HG02610 (cell line): ENCODE measurements around the gene H2BW2.
A peak's percentile ranks its signal among the peaks of the same experiment; 100 is the strongest.
"Not testable (repeated sequence)": the region's sequence is repeated elsewhere in the genome, so short reads cannot be mapped to it uniquely, and the experiment has no call there.

ENCODE experiments used
- ATAC-seq: cut with Tn5 transposase; IDR thresholded peaks from one replicate; pipeline ENCODE4 v1.9.1; 2021; ENCODE audit warnings: mild to moderate bottlenecking, moderate library complexity; ENCODE audit not compliant: unreplicated experiment

H2BW2 gene

DNA sequence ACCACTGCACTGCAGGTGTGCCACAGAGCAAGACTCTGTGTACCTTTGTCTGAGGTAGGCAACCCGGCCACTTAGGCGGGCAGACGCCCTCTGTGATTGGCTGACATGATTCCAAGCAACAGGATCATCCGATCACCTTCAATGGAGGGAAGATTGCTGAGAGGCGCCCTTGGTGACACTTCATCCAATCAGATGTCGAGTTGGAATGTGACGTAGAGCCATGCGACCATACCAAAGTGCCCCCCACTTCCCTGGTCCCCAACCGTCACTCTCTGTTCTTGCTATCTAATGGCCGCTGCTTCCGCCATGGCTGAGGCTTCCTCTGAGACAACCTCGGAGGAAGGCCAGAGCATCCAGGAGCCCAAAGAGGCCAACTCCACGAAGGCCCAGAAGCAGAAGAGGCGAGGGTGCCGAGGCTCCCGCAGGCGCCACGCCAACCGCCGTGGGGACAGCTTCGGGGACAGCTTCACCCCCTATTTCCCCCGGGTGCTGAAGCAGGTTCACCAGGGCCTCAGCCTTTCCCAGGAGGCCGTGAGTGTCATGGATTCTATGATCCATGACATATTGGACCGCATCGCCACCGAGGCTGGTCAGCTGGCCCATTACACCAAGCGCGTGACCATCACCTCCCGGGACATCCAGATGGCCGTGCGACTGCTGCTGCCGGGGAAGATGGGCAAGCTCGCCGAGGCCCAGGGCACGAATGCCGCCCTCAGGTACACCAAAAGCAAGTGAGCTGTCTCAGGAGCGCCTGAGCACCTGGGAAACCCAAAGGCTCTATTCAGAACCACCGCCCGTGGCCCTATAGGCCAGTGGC is at the start of gene H2BW2:
TSS of gene H2BW2 (plus strand) at position 268 of the 817 bp plus-strand sequence. CDS start at position 307, 39 bp downstream.
- ATAC-seq, result no peak

GRCh38 chrX:103999234-103999633 is 40.5 kb upstream of the H2BW2 start:
- ATAC-seq, result no peak

DNA sequence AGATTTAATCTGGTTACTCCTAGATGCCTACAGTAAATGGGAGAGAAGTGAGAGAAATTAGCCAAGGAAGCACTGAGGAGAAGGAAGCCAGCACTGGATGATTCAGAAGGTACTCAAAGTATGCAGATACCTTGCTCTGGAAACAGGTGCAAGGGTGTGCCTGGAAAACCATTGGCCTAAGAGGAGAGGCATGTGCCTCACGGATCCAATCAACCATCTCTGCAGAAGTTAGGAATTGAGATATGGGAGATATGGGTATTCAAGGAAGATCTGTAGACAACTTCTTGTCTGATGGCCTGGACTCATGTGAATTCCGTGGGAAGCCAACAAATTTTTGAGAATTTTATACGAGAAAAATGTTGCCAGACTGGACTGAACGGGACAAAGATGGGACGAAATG is 30.9 kb upstream of the H2BW2 start:
- ATAC-seq, result no peak

DNA sequence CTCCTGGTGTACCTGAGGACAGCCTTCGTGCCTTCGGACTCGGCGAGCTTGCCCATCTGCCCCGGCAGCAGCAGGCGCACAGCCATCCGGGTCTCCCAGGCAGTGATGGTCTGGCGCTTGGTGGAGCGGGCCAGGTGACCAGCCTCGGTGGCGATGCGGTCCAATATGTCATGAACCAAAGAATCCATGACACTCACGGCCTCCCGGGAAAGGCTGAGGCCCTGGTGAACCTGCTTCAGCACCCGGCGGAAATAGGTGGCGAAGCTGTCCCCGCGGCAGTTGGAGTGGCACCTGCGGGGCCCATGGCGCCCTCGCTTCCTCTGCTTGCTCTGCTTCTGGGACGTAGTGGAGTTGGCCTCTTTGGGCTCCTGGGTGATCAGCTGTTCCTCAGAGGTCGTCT is 26.6 kb upstream of the H2BW2 start:
- no peak for ATAC-seq

DNA sequence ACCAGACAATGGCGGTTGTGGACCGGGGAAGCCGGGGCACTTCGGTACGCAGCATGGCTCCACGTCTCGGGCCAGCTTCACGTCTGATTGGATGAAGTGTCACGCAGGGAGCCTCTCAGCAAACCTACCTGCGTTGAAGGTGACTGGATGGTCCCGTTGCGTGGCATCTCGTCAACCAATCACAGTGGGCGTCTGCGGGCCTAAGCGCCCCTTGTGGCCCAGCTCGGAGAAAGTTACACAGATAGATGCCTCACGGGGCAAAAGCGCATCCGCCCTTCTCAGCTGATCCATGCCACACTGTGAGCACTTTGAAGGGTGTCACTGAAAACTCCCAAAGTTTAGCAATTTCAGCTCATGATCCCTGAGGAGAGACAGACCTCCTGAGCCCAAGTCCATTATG is 26.1 kb upstream of the H2BW2 start, which contains the start of gene H2BW1:
TSS of gene H2BW1 (minus strand) at position 103 of the 400 bp plus-strand sequence. CDS start 132 bp downstream, outside the sequence.
- no peak for ATAC-seq

- not testable (repeated sequence) for ATAC-seq
These were observed 24.2 kb upstream of the H2BW2 start for GRCh38 chrX:104015576-104015975.

DNA sequence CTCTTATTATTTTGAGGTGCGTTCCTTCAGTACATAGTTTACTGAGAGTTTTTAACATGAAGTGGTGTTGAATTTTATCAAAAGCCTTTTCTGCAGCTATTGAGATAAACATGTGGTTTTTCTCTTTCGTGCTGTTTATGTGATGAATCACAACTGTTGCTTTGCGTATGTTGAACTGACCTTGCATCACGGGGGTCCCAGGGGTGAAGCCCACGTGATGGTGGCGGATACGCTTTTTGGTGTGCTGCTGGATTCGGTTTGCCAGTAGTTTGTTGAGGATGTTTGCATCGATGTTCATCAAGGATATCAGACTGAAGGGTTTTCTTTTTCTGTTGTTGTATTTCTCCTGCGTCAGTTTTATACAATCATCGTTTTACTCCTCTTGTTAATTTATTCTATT is 21.6 kb upstream of the H2BW2 start:
- no peak for ATAC-seq

- ATAC-seq, result no peak
These were observed 1.2 kb downstream of the H2BW2 start for GRCh38 chrX:104041003-104041402.

- ATAC-seq, result no peak
These were observed 5.9 kb downstream of the H2BW2 start for GRCh38 chrX:104045642-104046041.

DNA sequence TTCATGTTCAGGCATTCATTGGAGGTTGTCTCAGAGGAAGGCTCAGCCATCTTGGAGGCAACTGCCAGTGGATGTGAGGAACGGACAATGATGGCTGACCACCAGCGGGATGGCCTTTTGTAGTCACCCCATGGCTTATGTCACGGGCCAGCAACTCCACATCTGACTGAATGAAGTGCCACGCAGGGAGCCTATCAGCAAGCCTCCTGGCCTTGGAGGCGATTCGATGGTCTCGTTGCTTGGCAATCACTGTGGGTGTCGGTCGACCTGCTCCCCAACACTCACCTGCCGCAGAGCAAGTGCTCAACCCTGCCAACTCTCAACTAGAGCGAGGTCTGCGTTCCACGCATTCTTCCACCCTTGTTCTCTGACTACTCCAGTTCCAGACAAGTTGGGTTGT is 7.4 kb downstream of the H2BW2 start:
- no peak for ATAC-seq

DNA sequence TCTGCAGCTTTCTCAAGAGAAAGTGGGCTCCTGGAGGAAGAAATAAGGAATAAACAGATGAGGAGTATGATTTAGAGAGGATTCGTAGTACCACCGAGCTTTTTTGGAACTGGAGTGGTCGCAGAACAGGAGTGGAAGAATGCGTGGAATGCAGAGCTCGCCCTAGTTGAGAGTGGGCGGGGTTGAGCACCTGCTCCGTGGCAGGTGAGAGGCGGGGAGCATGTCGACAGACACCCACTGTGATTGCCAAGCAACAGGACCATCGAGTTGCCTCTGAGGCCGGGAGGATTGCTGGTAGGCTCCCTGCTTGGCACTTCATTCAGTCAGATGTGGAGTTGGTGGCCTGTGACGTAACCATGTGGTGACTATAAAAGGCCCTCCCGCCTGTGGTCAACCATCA is 15.2 kb downstream of the H2BW2 start:
- not testable (repeated sequence) for ATAC-seq

GRCh38 chrX:104062636-104063035 is 22.9 kb downstream of the H2BW2 start:
- ATAC-seq, result not testable (repeated sequence)

GRCh38 chrX:104075778-104076445 is 36.2 kb downstream of the H2BW2 start, which contains the start of gene TMSB15C:
TMSB15C (minus strand) TSS chrX:104076236.
- ATAC-seq, result peak; percentile 99

DNA sequence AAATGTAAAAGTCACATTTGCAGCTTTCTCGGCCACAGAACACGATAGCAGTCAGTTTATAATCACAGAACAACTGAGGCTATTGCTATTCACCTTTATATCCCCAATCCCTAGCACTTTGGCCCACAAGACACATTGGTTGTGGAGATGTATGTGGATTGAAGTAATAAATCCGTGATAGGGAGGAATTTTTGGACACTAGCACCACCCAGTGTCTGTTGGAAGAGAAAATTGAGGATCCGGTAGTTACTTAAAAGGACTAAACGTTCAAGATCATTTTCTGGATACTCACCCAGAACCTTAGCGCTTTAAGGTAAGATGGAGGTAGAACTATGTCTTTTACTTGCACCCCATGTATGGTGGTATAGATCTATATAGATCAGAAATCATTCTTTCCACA is 38.1 kb downstream of the H2BW2 start:
- ATAC-seq, result not testable (repeated sequence)

GRCh38 chrX:104084063-104084462 is 44.3 kb downstream of the H2BW2 start:
- no peak for ATAC-seq

- no peak for ATAC-seq
These were observed 45.0 kb downstream of the H2BW2 start for GRCh38 chrX:104084534-104085277.

- no peak for ATAC-seq
These were observed 45.7 kb downstream of the H2BW2 start for GRCh38 chrX:104085477-104085876.

GRCh38 chrX:104085919-104086318 is 46.2 kb downstream of the H2BW2 start:
- ATAC-seq, result no peak
